ENCODE results near the gene OOSP3. TPM values are rescaled to one million over a fixed set of nuclear protein-coding genes. Genes with fewer than 3 reads are reported as not detected.

OOSP3 gene
- total and polyA plus RNA-seq, 9 donors = not detected

- no peaks in the 10 kb centered on the region for H3K4me1 ChIP-seq (ENCODE audit: insufficient read depth)
- no peak for TF ChIP-seq EP300 (IDR thresholded peaks at IDR 0.05)
- TF ChIP-seq POLR2A (IDR thresholded peaks at IDR 0.05) = no peak
- TF ChIP-seq CTCF (IDR thresholded peaks at IDR 0.05) = no peak
- H3K4me3 ChIP-seq = no peak overlapping the region
- H3K36me3 ChIP-seq = no peaks in the 10 kb centered on the region
- no peak overlapping the region for H3K27ac ChIP-seq
- H3K9me3 ChIP-seq = no peaks in the 10 kb centered on the region
- no peak for DNase-seq
- WGBS, 3 donors = 54 to 59% (median 55%) methylated on average over 2 of the region's 2 CpGs
- H3K27me3 ChIP-seq = no peaks in the 10 kb centered on the region
- intact Hi-C loops (cut with DNase I) = no loop called here
These were observed 66.1 kb downstream of the OOSP3 start for GRCh38 chr11:59944720-59945119.

Other genes with a start within 250 kb of the OOSP3 start
- gene PATL1, start 209.7 kb upstream of the OOSP3 start, total RNA-seq = 10 to 100 TPM; 11.1 to 40.3 (median 30.8) TPM
- 10 to 100 TPM; 16.2 to 44.2 TPM for gene PATL1, start 209.7 kb upstream of the OOSP3 start, polyA plus RNA-seq
- gene OR10V1, start 164.9 kb upstream of the OOSP3 start, total RNA-seq = not detected
- gene OR10V1, start 164.9 kb upstream of the OOSP3 start, polyA plus RNA-seq = not detected
- 10 to 100 TPM; 14.6 to 29.4 (median 16.2) TPM for gene STX3, start 123.4 kb upstream of the OOSP3 start, total RNA-seq
- 10 to 100 TPM; 13.3 to 23.1 TPM for gene STX3, start 123.4 kb upstream of the OOSP3 start, polyA plus RNA-seq
- 10 to 100 TPM; 30.0 to 40.4 (median 35.9) TPM for gene MRPL16, start 68.0 kb upstream of the OOSP3 start, total RNA-seq
- gene MRPL16, start 68.0 kb upstream of the OOSP3 start, polyA plus RNA-seq = 10 to 100 TPM; 45.4 to 68.1 TPM
- not detected for gene CBLIF, start 33.3 kb upstream of the OOSP3 start, total RNA-seq
- not detected for gene CBLIF, start 33.3 kb upstream of the OOSP3 start, polyA plus RNA-seq
- under 1 TPM in 1 of 7 donors, not detected in 6; 0.48 TPM for gene TCN1, start 12.3 kb upstream of the OOSP3 start, total RNA-seq
- gene TCN1, start 12.3 kb upstream of the OOSP3 start, polyA plus RNA-seq = not detected
- gene OOSP1, start 59.6 kb downstream of the OOSP3 start, total RNA-seq = not detected
- not detected for gene OOSP1, start 59.6 kb downstream of the OOSP3 start, polyA plus RNA-seq
- gene OOSP4A, start 85.3 kb downstream of the OOSP3 start, total RNA-seq = not detected
- under 1 TPM in 1 of 2 donors, not detected in 1; 0.29 TPM for gene OOSP4A, start 85.3 kb downstream of the OOSP3 start, polyA plus RNA-seq
- not detected for gene OOSP4B, start 138.4 kb downstream of the OOSP3 start, total RNA-seq
- gene OOSP4B, start 138.4 kb downstream of the OOSP3 start, polyA plus RNA-seq = under 1 TPM in 1 of 2 donors, not detected in 1; 0.70 TPM
- gene OOSP2, start 161.6 kb downstream of the OOSP3 start, total RNA-seq = not detected
- gene OOSP2, start 161.6 kb downstream of the OOSP3 start, polyA plus RNA-seq = under 1 TPM; 0.18 to 0.59 TPM
- gene MS4A3, start 177.9 kb downstream of the OOSP3 start, total RNA-seq = not detected
- not detected for gene MS4A3, start 177.9 kb downstream of the OOSP3 start, polyA plus RNA-seq
- under 1 TPM in 4 of 7 donors, not detected in 3; 0.23 to 0.80 (median 0.51) TPM for gene MS4A2, start 209.9 kb downstream of the OOSP3 start, total RNA-seq
- gene MS4A2, start 209.9 kb downstream of the OOSP3 start, polyA plus RNA-seq = 1 to 10 TPM in 1 of 2 donors, under 1 TPM in 1; 0.38 to 1.7 TPM

All from ovary (tissue), 9 donors.